MM.1S (cell line): ENCODE results near the gene TUBA4A.

Experiments
- DNase-seq: peaks from one replicate; pipeline ENCODE4 v3.0.0-alpha.2; 2015
- H2AFZ ChIP-seq: fragments of 300-600 bp; sonication (generic); 2 replicates; pipeline ENCODE4 v1.6.0; 2016; ENCODE audit warnings: antibody characterized with exemption, low read length
- H3F3A ChIP-seq: fragments of 300-600 bp; sonication (generic); 2 replicates; pipeline ENCODE4 v1.6.1; 2016; ENCODE audit warnings: mild to moderate bottlenecking, antibody characterized with exemption, low read length, moderate library complexity, mixed read lengths; ENCODE audit not compliant: insufficient read depth
- H3K27ac ChIP-seq: fragments of 300-600 bp; sonication (generic); 2 replicates; pipeline ENCODE4 v1.5.1; 2016; ENCODE audit warnings: mild to moderate bottlenecking, low read length
- H3K27me3 ChIP-seq: fragments of 300-600 bp; sonication (generic); replicated peaks from 2 replicates; pipeline ENCODE4 v1.6.0; 2016; ENCODE audit warnings: low read length; ENCODE audit not compliant: insufficient read depth
- H3K36me3 ChIP-seq: fragments of 300-600 bp; sonication (generic); replicated peaks from 2 replicates; pipeline ENCODE4 v1.6.1; 2016; ENCODE audit warnings: mild to moderate bottlenecking, low read length, mixed read lengths; ENCODE audit not compliant: insufficient read depth
- H3K4me1 ChIP-seq: fragments of 300-600 bp; sonication (generic); 2 replicates; pipeline ENCODE4 v1.6.1; 2016; ENCODE audit warnings: low read length, mixed read lengths
- H3K4me2 ChIP-seq: fragments of 300-600 bp; sonication (generic); 2 replicates; pipeline ENCODE4 v1.6.0; 2016; ENCODE audit warnings: low read depth, low read length
- H3K4me3 ChIP-seq: fragments of 300-600 bp; sonication (generic); 2 replicates; pipeline ENCODE4 v1.5.1; 2016; ENCODE audit warnings: low read length, mixed read lengths
- H3K79me2 ChIP-seq: fragments of 300-600 bp; sonication (generic); 2 replicates; pipeline ENCODE4 v1.6.1; 2016; ENCODE audit warnings: mixed run types, low read length, mixed read lengths
- H3K9ac ChIP-seq: fragments of 300-600 bp; sonication (generic); 2 replicates; pipeline ENCODE4 v1.6.1; 2016; ENCODE audit warnings: low read length, mixed read lengths
- H3K9me2 ChIP-seq: fragments of 300-600 bp; sonication (generic); replicated peaks from 2 replicates; pipeline ENCODE4 v1.6.1; 2016; ENCODE audit warnings: mild to moderate bottlenecking, low read length, mixed read lengths; ENCODE audit not compliant: insufficient read depth
- H3K9me3 ChIP-seq: fragments of 300-600 bp; sonication (generic); replicated peaks from 2 replicates; pipeline ENCODE4 v1.6.1; 2016; ENCODE audit warnings: mild to moderate bottlenecking, low read length, mixed read lengths; ENCODE audit not compliant: insufficient read depth
- H4K20me1 ChIP-seq: fragments of 300-600 bp; sonication (generic); 2 replicates; pipeline ENCODE4 v1.6.1; 2016; ENCODE audit warnings: mild to moderate bottlenecking, low read length, moderate library complexity, mixed read lengths; ENCODE audit not compliant: insufficient read depth
- EZH2 ChIP-seq: fragments of 300-600 bp; sonication (generic); optimal IDR thresholded peaks from 2 replicates; pipeline ENCODE3; 2017; ENCODE audit warnings: low read depth, mild to moderate bottlenecking, antibody characterized with exemption, low read length, mixed read lengths
- EZH2phosphoT487 ChIP-seq: fragments of 300-600 bp; sonication (generic); IDR thresholded peaks from 2 replicates; pipeline ENCODE4 v1.6.1; 2018; ENCODE audit warnings: antibody characterized with exemption, low read length
- TF ChIP-seq, protein P1 (sequence below): fragments of 300-600 bp; sonication (generic); IDR thresholded peaks from 2 replicates; pipeline ENCODE4 v1.5.1; 2016; ENCODE audit warnings: antibody characterized with exemption, low read length, mixed read lengths

The TUBA4A gene

DNA sequence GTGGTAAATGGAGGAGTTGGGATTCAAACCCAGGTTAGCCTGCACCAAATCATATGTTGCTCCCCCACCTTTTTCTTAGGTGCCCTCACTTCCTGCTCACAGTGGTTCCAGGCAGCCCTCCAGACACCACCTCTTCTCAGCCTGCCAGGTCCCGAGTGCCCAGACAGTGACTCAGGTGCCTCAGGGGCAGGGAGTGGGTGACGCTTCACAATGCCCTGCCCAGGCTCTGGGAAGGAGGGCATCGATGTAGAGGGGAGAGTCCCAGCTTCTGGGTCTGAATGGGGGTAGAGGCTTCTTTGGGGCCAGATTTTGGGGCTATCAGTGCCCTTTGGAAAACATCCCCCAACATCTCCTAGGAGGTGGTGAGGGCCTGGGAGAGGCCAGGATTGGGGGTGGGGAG lies 20.2 kb upstream of the TUBA4A start:
- Histone ChIP-seq H3K27me3 (no peaks in the 10 kb centered on the region), H3K9me2 (no peaks in the 10 kb centered on the region), H3F3A (peaks cover 10% of the 10 kb centered on the region), H4K20me1 (no peaks in the 10 kb centered on the region), H3K4me2 (no peak overlapping the region), H3K27ac (no peak overlapping the region), H2AFZ (no peak overlapping the region), H3K79me2 (no peaks in the 10 kb centered on the region), H3K4me3 (no peak overlapping the region), H3K4me1 (peaks cover 16% of the 10 kb centered on the region), H3K9ac (no peak overlapping the region), H3K36me3 (no peaks in the 10 kb centered on the region), H3K9me3 (no peaks in the 10 kb centered on the region)
- TF ChIP-seq EZH2 = no peak
- TF ChIP-seq, protein P1, sequence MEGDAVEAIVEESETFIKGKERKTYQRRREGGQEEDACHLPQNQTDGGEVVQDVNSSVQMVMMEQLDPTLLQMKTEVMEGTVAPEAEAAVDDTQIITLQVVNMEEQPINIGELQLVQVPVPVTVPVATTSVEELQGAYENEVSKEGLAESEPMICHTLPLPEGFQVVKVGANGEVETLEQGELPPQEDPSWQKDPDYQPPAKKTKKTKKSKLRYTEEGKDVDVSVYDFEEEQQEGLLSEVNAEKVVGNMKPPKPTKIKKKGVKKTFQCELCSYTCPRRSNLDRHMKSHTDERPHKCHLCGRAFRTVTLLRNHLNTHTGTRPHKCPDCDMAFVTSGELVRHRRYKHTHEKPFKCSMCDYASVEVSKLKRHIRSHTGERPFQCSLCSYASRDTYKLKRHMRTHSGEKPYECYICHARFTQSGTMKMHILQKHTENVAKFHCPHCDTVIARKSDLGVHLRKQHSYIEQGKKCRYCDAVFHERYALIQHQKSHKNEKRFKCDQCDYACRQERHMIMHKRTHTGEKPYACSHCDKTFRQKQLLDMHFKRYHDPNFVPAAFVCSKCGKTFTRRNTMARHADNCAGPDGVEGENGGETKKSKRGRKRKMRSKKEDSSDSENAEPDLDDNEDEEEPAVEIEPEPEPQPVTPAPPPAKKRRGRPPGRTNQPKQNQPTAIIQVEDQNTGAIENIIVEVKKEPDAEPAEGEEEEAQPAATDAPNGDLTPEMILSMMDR = no peak
- DNase-seq = no peak

DNA sequence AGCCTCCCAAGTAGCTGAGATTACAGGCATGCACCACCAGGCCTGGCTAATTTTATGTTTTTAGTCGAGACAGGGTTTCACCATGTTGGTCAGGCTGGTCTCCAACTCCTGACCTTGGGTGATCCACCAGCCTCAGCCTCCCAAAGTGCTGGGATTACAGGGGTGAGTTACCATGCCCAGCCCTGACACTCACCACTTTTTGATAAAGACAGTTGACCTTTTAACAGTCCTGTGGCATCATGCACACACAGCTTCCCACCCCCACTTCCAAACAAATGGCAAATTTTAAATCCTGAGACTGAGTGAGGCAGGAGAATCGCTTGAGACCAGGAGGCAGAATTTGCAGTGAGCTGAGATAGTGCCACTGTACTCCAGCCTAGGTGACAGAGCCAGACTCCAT lies 19.3 kb upstream of the TUBA4A start:
- Histone ChIP-seq H3K4me3 (no peak overlapping the region), H3K79me2 (no peaks in the 10 kb centered on the region), H3K36me3 (no peaks in the 10 kb centered on the region), H3K4me2 (no peak overlapping the region), H3K9me3 (no peaks in the 10 kb centered on the region), H3K4me1 (peaks cover 7% of the 10 kb centered on the region), H3K9ac (no peak overlapping the region), H3F3A (0 out of 2 replicates have a peak, but pooled peaks cover 2% of the 10 kb centered on the region), H3K27ac (no peak overlapping the region), H3K27me3 (no peaks in the 10 kb centered on the region), H2AFZ (no peak overlapping the region), H3K9me2 (no peaks in the 10 kb centered on the region), H4K20me1 (no peaks in the 10 kb centered on the region)
- no peak for TF ChIP-seq EZH2
- TF ChIP-seq, protein P1 = no peak
- no peak for TF ChIP-seq EZH2phosphoT487
- no peak for DNase-seq

DNA sequence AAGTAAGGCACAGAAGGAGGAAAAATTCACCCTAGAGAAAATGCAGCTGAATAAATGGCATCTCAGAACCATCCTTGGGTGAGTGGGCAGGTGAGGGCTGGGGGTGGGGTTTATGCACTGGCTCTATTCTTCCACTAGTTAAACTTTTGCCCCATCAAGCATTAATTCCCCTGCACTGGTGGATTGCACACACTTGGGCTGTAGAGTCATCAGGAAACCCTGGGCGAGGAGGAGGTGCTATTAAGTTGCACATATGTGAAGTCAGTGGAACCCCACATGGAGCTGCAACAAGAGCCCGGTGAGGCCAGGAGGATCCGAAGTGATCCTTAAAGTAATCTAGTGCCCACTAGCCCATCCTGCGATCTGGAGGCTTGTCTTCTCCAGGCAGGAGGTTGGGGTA lies 18.6 kb upstream of the TUBA4A start:
- Histone ChIP-seq H3K9me2 (no peaks in the 10 kb centered on the region), H3K27ac (no peak overlapping the region), H4K20me1 (no peaks in the 10 kb centered on the region), H3F3A (no peaks in the 10 kb centered on the region), H3K9me3 (no peaks in the 10 kb centered on the region), H3K36me3 (no peaks in the 10 kb centered on the region), H3K27me3 (no peaks in the 10 kb centered on the region), H3K79me2 (no peaks in the 10 kb centered on the region), H3K4me1 (peaks cover 4% of the 10 kb centered on the region; the same call in 1 of the 2 replicates), H2AFZ (no peak overlapping the region), H3K9ac (no peak overlapping the region), H3K4me2 (no peak overlapping the region), H3K4me3 (no peak overlapping the region)
- no peak for DNase-seq
- TF ChIP-seq EZH2 = no peak
- TF ChIP-seq EZH2phosphoT487 = no peak
- TF ChIP-seq, protein P1 = no peak
